K562 treated with DMSO at 1 percent for 48 hours (cell line): ENCODE measurements around the gene ARRB2. TPM values are rescaled to one million over a fixed set of nuclear protein-coding genes. Genes with fewer than 3 reads are reported as not detected.

ENCODE experiments used
- total RNA-seq: library from RNA; unstranded; fragments of 300-600 nt; gene quantifications from 2 replicates; pipeline ENCODE4 v1.2.3, GENCODE V29; 2022; ENCODE audit warnings: low replicate concordance; ENCODE audit errors: extremely low read depth

ARRB2 gene
- not detected in 2 replicates for total RNA-seq

DNA sequence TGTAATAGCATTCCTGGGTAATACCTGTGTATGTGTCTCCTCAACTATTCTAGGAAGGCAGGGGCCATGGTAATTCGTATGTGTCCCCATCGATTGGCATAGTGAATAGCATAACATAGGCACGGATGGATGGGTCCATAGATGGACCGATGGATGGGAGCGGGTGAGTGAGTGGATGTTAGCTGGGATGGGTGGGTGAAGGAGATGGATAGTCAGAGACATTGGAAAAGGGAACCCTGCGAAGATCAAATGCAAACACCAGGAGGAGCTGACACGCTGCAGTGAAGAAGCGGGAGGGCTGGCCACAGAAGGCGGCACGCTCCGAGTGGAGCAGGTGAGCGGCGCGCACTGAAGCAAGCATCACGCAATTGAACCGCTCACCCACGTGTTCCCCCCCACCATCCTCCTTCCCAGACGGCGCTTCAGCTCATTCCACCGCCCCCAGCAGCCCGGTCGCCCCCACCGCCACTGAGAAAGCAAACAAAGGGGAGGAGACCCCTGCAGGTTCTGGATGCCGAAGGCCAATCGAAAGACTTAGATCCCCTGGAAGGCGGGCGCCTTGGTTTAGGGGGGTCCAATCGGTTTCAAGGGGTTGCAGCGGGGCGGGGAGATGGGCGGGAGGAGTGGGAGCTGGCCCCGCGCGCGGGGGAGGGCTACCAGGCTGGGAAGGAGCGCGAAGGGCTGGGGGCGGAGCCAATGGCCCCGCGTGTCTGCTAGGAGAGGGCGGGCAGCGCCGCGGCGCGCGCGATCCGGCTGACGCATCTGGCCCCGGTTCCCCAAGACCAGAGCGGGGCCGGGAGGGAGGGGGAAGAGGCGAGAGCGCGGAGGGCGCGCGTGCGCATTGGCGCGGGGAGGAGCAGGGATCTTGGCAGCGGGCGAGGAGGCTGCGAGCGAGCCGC, at the start of gene ARRB2:
TSS of gene ARRB2 (plus strand) at position 839 of the 899 bp plus-strand sequence. CDS start 90 bp downstream, outside the sequence.

DNA sequence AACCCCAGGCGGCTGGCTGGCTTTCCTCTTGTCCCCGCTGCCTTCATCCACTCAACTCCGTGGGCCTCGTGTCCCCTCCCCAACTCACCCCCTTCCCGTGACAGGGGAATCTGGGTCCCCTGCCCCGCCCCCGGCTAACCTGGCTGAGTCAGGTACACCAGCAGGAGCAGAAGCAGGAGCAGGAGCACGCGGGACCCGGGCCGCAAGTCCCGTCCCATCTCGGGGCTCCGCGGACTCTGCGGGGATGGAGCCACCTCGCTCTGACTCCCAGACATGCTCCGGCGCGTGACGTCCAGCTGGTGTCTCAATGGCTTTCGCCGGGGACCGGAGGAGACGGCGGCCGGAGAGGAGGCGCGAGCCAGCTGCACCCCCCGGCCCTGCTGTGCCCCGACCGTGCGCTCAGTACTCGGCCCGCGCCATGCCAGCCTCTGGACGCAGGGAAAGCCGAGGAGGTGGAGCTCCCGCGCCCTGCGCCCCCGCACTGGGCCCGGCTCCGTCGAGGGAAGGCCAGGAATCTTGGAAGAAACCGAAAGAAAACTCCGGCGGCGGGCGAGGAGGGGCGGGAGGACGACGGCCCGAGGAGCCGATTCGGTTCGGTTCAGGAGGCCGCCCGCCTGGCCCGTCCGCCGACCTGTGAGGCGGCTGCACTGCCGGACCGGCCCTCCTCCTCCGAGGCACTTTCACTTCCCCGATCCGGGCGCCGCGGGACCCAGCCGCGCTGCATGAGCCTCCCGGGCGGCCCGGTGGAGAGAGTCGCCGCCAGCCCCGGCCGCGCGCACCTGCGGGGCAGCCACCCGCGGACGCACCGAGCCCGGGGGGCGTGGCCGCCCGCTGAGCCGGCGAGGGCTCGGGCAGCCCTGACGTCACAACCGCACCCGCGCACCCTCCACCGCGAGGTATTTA, 28.9 kb downstream of the ARRB2 start, which contains the start of the genes CXCL16 and ZMYND15:
TSS of gene CXCL16 (minus strand) at position 807 of the 903 bp plus-strand sequence. CDS start at position 218, 589 bp downstream.
TSS of gene ZMYND15 (plus strand) at position 712 of the 903 bp plus-strand sequence. CDS start 716 bp downstream, outside the sequence.

Other genes starting within 250 kb of the ARRB2 start
- not detected in 2 replicates for gene SPNS2, start 211.8 kb upstream of the ARRB2 start, total RNA-seq
- not detected in 2 replicates for gene MYBBP1A, start 155.2 kb upstream of the ARRB2 start, total RNA-seq
- not detected in 2 replicates for gene GGT6, start 150.1 kb upstream of the ARRB2 start, total RNA-seq
- not detected in 2 replicates for gene SMTNL2, start 126.1 kb upstream of the ARRB2 start, total RNA-seq
- not detected in 2 replicates for gene ALOX15, start 69.0 kb upstream of the ARRB2 start, total RNA-seq
- gene PELP1, start 6.5 kb upstream of the ARRB2 start, total RNA-seq = not detected in 2 replicates
- not detected in 2 replicates for gene MED11, start 20.8 kb downstream of the ARRB2 start, total RNA-seq
- gene ZMYND15, start 29.2 kb downstream of the ARRB2 start, total RNA-seq = not detected in 2 replicates
- not detected in 2 replicates for gene CXCL16, start 29.3 kb downstream of the ARRB2 start, total RNA-seq
- not detected in 2 replicates for gene TM4SF5, start 61.3 kb downstream of the ARRB2 start, total RNA-seq
- not detected in 2 replicates for gene VMO1, start 75.7 kb downstream of the ARRB2 start, total RNA-seq
- not detected in 2 replicates for gene GLTPD2, start 78.3 kb downstream of the ARRB2 start, total RNA-seq
- gene PSMB6, start 85.5 kb downstream of the ARRB2 start, total RNA-seq = not detected in 2 replicates
- gene PLD2, start 96.5 kb downstream of the ARRB2 start, total RNA-seq = not detected in 2 replicates
- not detected in 2 replicates for gene MINK1, start 122.7 kb downstream of the ARRB2 start, total RNA-seq
- gene C17orf107, start 188.9 kb downstream of the ARRB2 start, total RNA-seq = not detected in 2 replicates
- not detected in 2 replicates for gene CHRNE, start 192.5 kb downstream of the ARRB2 start, total RNA-seq
- not detected in 2 replicates for gene GP1BA, start 221.6 kb downstream of the ARRB2 start, total RNA-seq
- not detected in 2 replicates for gene SLC25A11, start 229.4 kb downstream of the ARRB2 start, total RNA-seq
- not detected in 2 replicates for gene RNF167, start 229.6 kb downstream of the ARRB2 start, total RNA-seq
- gene PFN1, start 237.9 kb downstream of the ARRB2 start, total RNA-seq = not detected in 2 replicates
- not detected in 2 replicates for gene ENO3, start 240.5 kb downstream of the ARRB2 start, total RNA-seq